GM23248 (cell line): Measurements from ENCODE around the gene CLDN2. TPM values are rescaled to one million over a fixed set of nuclear protein-coding genes. Genes with fewer than 3 reads are reported as not detected.
A peak's percentile ranks its signal among the peaks of the same experiment; 100 is the strongest.

Source experiments
- DNase-seq: peaks from one replicate; pipeline ENCODE4 v3.0.0-alpha.2; 2015
- H2AFZ ChIP-seq: fragments of 200-600 bp; sonication (generic); 2 replicates; pipeline ENCODE4 v1.6.1; 2016; ENCODE audit warnings: antibody characterized with exemption
- H3F3A ChIP-seq: fragments of 200-600 bp; sonication (generic); 2 replicates; pipeline ENCODE4 v1.6.1; 2016; ENCODE audit warnings: mild to moderate bottlenecking, antibody characterized with exemption, mixed run types; ENCODE audit not compliant: insufficient read depth
- H3K27ac ChIP-seq: fragments of 200-600 bp; sonication (generic); 2 replicates; pipeline ENCODE4 v1.5.1; 2016; ENCODE audit warnings: mild to moderate bottlenecking
- H3K27me3 ChIP-seq: fragments of 200-600 bp; sonication (generic); replicated peaks from 2 replicates; pipeline ENCODE4 v1.6.1; 2016; ENCODE audit warnings: mild to moderate bottlenecking; ENCODE audit not compliant: insufficient read depth
- H3K36me3 ChIP-seq: fragments of 200-600 bp; sonication (generic); 2 replicates; pipeline ENCODE4 v1.6.1; 2016; ENCODE audit warnings: low read depth, mild to moderate bottlenecking
- H3K4me1 ChIP-seq: fragments of 200-600 bp; sonication (generic); 2 replicates; pipeline ENCODE4 v1.6.1; 2016; ENCODE audit warnings: mild to moderate bottlenecking; ENCODE audit not compliant: insufficient read depth
- H3K4me2 ChIP-seq: fragments of 200-600 bp; sonication (generic); one replicate; pipeline ENCODE4 v1.6.1; 2016; ENCODE audit warnings: mild to moderate bottlenecking; ENCODE audit not compliant: unreplicated experiment
- H3K4me3 ChIP-seq: fragments of 200-600 bp; sonication (generic); 2 replicates; pipeline ENCODE4 v1.5.1; 2016; ENCODE audit warnings: mild to moderate bottlenecking
- H3K79me2 ChIP-seq: fragments of 200-600 bp; sonication (generic); 2 replicates; pipeline ENCODE4 v1.6.1; 2016; ENCODE audit warnings: mild to moderate bottlenecking; ENCODE audit not compliant: insufficient read depth
- H3K9ac ChIP-seq: fragments of 200-600 bp; sonication (generic); 2 replicates; pipeline ENCODE4 v1.6.1; 2016; ENCODE audit warnings: mild to moderate bottlenecking
- H3K9me2 ChIP-seq: fragments of 200-600 bp; sonication (generic); 2 replicates; pipeline ENCODE4 v1.6.1; 2016; ENCODE audit warnings: mixed run types, mild to moderate bottlenecking, moderate library complexity; ENCODE audit not compliant: insufficient read depth
- H3K9me3 ChIP-seq: fragments of 200-600 bp; sonication (generic); one replicate; pipeline ENCODE4 v1.6.1; 2017; ENCODE audit warnings: low read depth
- H4K20me1 ChIP-seq: fragments of 200-600 bp; sonication (generic); 2 replicates; pipeline ENCODE4 v1.6.0; 2016; ENCODE audit not compliant: insufficient read depth
- EZH2 ChIP-seq: fragments of 200-600 bp; sonication (generic); IDR thresholded peaks from 2 replicates; pipeline ENCODE4 v1.6.1; 2018; ENCODE audit warnings: antibody characterized with exemption, mild to moderate bottlenecking; ENCODE audit not compliant: insufficient read depth, poor library complexity, severe bottlenecking
- EZH2phosphoT487 ChIP-seq: fragments of 200-600 bp; sonication (generic); IDR thresholded peaks from 2 replicates; pipeline ENCODE4 v1.6.1; 2018; ENCODE audit warnings: antibody characterized with exemption, moderate library complexity, mild to moderate bottlenecking, low read depth; ENCODE audit not compliant: insufficient read depth
- WGBS, 2 experiments: methylation state at CpG; one replicate each; pipeline ENCODE4 v1.1.6; 2015 to 2017; ENCODE audit warnings: low lambda C conversion rate in 2 of 2, low coverage in 1 of 2; ENCODE audit errors: missing lambda C conversion rate in 2 of 2; 5-methylcytosine and 5-hydroxymethylcytosine counted together
- in situ Hi-C: fragments of 300-500 bp; cut with MboI; formaldehyde crosslinking; loops from 2 replicates; pipeline ENCODE4 v1.15.0; 2020
- polyA plus RNA-seq: library from polyadenylated mRNA; unstranded; fragments of >200 nt; fragmentation: Nextera tagmentation; extraction: Ambion mirVana; gene quantifications from 2 replicates; pipeline ENCODE4 v1.2.1, GENCODE V29; 2016
- total RNA-seq: library from RNA; depleted of rRNA; stranded (reverse); fragments of >200 nt; shearing (Covaris generic); gene quantifications from 2 replicates; pipeline ENCODE4 v1.2.3, GENCODE V29; 2014

The CLDN2 gene
- total and polyA plus RNA-seq, 2 experiments from 2014 or later, result not detected

- Histone ChIP-seq H3K4me2 (no peak overlapping the region), H3K27ac (no peak overlapping the region)
- peak; percentile 51 for DNase-seq
These were observed 12.3 kb downstream of the CLDN2 start for GRCh38 chrX:106932492-106932923.

DNA sequence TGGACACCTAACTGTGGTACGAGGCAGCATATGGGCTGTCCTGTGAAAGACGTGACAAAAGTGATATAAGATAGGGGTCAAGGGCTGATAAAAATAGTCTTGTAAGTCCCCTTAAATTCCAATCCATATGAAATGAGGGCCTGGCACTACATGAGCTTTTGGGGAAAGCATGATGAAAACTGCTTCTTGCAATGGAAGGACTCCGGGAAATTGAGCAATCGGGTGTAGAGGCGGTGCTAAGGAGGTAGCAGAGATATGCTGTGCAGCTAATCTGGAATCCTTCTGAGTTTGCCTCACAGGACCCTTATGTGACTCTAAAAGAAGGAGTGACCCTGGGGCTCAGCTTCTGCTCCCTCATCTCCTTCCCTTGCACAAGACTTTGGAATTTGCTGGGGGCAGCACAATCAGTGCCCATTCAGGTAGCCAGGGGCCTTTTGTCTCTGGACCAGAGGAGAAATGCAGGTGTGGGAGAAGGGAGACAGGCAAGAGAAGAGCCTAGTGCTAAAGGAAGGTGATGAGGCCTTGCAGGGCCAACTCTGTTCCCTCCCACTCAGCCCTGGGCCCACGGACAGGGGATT is 12.8 kb downstream of the CLDN2 start:
- Histone ChIP-seq H3K4me2 (no peak overlapping the region), H2AFZ (no peak overlapping the region), H3K9me3 (no peaks in the 10 kb centered on the region), H4K20me1 (no peaks in the 10 kb centered on the region), H3F3A (no peaks in the 10 kb centered on the region), H3K4me1 (peaks cover 4% of the 10 kb centered on the region; the same call in 1 of the 2 replicates), H3K4me3 (no peak overlapping the region), H3K9me2 (no peaks in the 10 kb centered on the region), H3K27me3 (no peaks in the 10 kb centered on the region), H3K9ac (no peak overlapping the region), H3K36me3 (no peaks in the 10 kb centered on the region), H3K27ac (no peak overlapping the region), H3K79me2 (no peaks in the 10 kb centered on the region)
- TF ChIP-seq EZH2phosphoT487, result no peak
- no peak for TF ChIP-seq EZH2
- in situ Hi-C loops, result no loop called here
- peak; percentile 21 for DNase-seq
- WGBS, 2 experiments, result 80 to 81% methylated on average over 6 of the region's 6 CpGs

More at GRCh38 chrX:106932492-106932923, 12.3 kb downstream of the CLDN2 start:
- H3F3A ChIP-seq, result no peaks in the 10 kb centered on the region
- H3K4me1 ChIP-seq, result peaks cover 4% of the 10 kb centered on the region; the same call in 1 of the 2 replicates
- H3K9me2 ChIP-seq, result no peaks in the 10 kb centered on the region
- no peak for TF ChIP-seq EZH2
- no peaks in the 10 kb centered on the region for H3K36me3 ChIP-seq
- H3K4me3 ChIP-seq, result no peak overlapping the region
- no peak overlapping the region for H3K9ac ChIP-seq
- H4K20me1 ChIP-seq, result no peaks in the 10 kb centered on the region
- no peaks in the 10 kb centered on the region for H3K27me3 ChIP-seq
- 89 to 94% methylated on average over 4 of the region's 4 CpGs for WGBS, 2 experiments
- H3K79me2 ChIP-seq, result no peaks in the 10 kb centered on the region
- in situ Hi-C loops, result no loop called here
- H2AFZ ChIP-seq, result no peak overlapping the region
- no peaks in the 10 kb centered on the region for H3K9me3 ChIP-seq

DNA sequence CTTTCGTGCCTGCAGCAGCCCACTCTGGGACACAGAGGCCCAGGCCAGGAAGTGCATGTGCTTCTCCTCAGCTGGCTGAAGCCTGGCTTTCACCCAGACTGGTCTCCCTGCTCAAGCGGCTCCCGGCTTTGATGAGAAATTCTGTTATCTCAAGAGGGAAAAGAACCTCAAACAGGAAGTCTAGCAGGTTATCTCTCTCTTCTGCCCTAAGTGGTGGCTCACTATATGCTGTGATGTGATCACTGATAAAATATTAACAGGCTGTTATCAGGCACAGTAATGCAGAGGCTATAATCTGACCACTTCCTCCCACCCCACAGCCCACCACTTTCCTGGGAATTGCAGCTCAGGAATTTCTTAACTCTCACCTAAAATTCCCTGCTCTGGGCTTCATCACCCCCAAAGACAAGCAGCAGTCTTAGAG is 13.3 kb downstream of the CLDN2 start:
- Histone ChIP-seq H2AFZ (no peak overlapping the region), H3K4me2 (no peak overlapping the region), H3K27ac (no peak overlapping the region), H3F3A (no peaks in the 10 kb centered on the region), H3K9me3 (no peaks in the 10 kb centered on the region), H3K36me3 (no peaks in the 10 kb centered on the region), H4K20me1 (no peaks in the 10 kb centered on the region), H3K9me2 (no peaks in the 10 kb centered on the region), H3K4me1 (peaks cover 4% of the 10 kb centered on the region; the same call in 1 of the 2 replicates), H3K27me3 (no peaks in the 10 kb centered on the region), H3K4me3 (no peak overlapping the region), H3K79me2 (no peaks in the 10 kb centered on the region), H3K9ac (no peak overlapping the region)
- TF ChIP-seq EZH2phosphoT487, result no peak
- TF ChIP-seq EZH2, result no peak
- no peak for DNase-seq
- in situ Hi-C loops, result no loop called here
- WGBS, 2 experiments, result 60 to 71% methylated on average over 2 to 3 of the region's 3 CpGs

DNA sequence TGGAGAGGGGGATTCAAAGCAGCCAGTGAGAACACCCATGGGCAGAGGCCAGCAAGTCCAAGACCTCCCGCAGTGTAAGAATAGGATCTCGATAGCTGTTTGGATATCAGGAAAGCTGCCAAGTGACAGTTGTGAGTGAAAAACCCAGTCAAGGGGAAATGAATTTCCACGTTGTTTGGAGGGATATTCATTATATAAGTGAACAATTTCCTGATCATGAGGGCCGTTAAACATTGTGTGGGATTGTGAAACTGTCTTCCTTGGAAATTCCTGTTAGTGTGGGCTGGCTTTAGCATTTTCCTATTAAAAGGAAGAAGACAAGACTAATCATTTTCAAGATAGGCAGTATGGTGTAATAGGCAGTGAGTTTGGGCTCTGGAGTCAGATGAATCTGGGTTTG is 15.0 kb downstream of the CLDN2 start:
- H3K27me3 ChIP-seq, result no peaks in the 10 kb centered on the region
- H3K9me2 ChIP-seq, result no peaks in the 10 kb centered on the region
- no peak overlapping the region for H3K27ac ChIP-seq
- no peaks in the 10 kb centered on the region for H3K36me3 ChIP-seq
- H3K9me3 ChIP-seq, result no peaks in the 10 kb centered on the region
- TF ChIP-seq EZH2 (no peak), EZH2phosphoT487 (no peak)
- no peak overlapping the region for H3K4me3 ChIP-seq
- no peaks in the 10 kb centered on the region for H3K79me2 ChIP-seq
- no peak overlapping the region for H2AFZ ChIP-seq
- H3F3A ChIP-seq, result no peaks in the 10 kb centered on the region
- no peak overlapping the region for H3K4me2 ChIP-seq
- H4K20me1 ChIP-seq, result no peaks in the 10 kb centered on the region
- peaks cover 4% of the 10 kb centered on the region; the same call in 1 of the 2 replicates for H3K4me1 ChIP-seq
- no peak overlapping the region for H3K9ac ChIP-seq
- WGBS, 2 experiments, result 29 to 35% methylated on average over 4 of the region's 4 CpGs
- DNase-seq, result no peak
- in situ Hi-C loops, result no loop called here
